Stimulated activated effector memory CD8-positive, alpha-beta T cell treated with anti-CD3 and anti-CD28 coated beads, Interleukin-12 subunit alpha, Interleukin-12 subunit beta, amount 100 ng/mL, for 72 hours (primary cell): ENCODE results near the gene SOX30.

Source experiments
- ATAC-seq: fragments of 150-1000 bp; cut with Tn5 transposase; 2 replicates; pipeline ENCODE4 v1.10.0; 2021
- DNase-seq, 2 donors: peaks; one replicate each; pipeline ENCODE4 v3.0.0; 2021 to 2022; ENCODE audit warnings: low spot score in 2 of 2
- H3K27ac Mint-ChIP-seq: one replicate; pipeline ENCODE4 v1.8.0; 2022; ENCODE audit warnings: mild to moderate bottlenecking, mixed read lengths
- H3K36me3 Mint-ChIP-seq: one replicate; pipeline ENCODE4 v1.8.0; 2022; ENCODE audit warnings: mild to moderate bottlenecking, mixed read lengths
- H3K4me1 Mint-ChIP-seq: one replicate; pipeline ENCODE4 v1.8.0; 2022; ENCODE audit warnings: mixed read lengths
- H3K4me3 Mint-ChIP-seq: one replicate; pipeline ENCODE4 v1.8.0; 2022; ENCODE audit warnings: mild to moderate bottlenecking, mixed read lengths
- H3K9me3 Mint-ChIP-seq: one replicate; pipeline ENCODE4 v1.8.0; 2022; ENCODE audit warnings: mixed read lengths

The SOX30 gene

DNA sequence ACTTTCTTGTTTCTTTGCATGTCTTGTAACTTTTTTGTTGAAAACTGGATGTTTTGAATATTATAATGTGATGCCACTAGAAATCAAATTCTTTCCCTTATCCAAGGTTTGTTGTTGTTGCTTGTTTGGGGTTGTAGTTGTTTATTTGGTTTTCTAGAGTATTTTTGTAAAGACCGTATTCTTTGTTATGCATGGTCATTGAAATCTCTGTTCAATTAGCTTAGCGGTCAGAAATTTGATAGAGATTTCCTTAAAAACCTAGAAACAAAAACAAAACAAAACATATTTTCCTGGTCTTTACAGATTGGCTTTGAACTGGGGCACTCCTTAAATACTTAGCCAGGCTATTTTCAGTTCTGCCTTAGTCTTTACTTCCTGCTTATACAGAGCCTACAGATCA, 21.9 kb downstream of the SOX30 start:
- Mint-ChIP-seq H3K9me3 (no peaks in the 10 kb centered on the region), H3K4me1 (no peaks in the 10 kb centered on the region), H3K36me3 (no peaks in the 10 kb centered on the region), H3K27ac (no peak overlapping the region), H3K4me3 (no peak overlapping the region)
- DNase-seq (no peak), ATAC-seq (no peak)

DNA sequence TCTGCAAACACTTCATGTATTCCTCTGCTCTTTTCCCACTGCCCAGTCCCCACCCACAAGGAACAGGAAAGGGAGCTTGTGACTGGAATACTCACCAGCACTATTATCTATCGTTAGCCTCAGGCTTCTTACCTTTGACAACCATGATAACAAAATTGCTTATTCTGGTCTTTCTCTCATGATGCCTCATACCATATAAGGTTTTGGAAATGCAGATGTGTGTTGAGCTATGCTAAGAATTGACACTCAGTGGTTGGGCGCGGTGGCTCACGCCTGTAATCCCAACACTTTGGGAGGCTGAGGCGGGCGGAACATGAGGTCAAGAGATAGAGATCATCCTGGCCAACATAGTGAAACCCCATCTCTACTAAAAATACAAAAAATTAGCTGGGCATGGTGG, 25.4 kb downstream of the SOX30 start:
- ATAC-seq: no peak
- Mint-ChIP-seq H3K4me3 (no peak overlapping the region), H3K9me3 (no peaks in the 10 kb centered on the region), H3K4me1 (no peaks in the 10 kb centered on the region), H3K36me3 (no peaks in the 10 kb centered on the region), H3K27ac (no peak overlapping the region)
- DNase-seq: no peak

DNA sequence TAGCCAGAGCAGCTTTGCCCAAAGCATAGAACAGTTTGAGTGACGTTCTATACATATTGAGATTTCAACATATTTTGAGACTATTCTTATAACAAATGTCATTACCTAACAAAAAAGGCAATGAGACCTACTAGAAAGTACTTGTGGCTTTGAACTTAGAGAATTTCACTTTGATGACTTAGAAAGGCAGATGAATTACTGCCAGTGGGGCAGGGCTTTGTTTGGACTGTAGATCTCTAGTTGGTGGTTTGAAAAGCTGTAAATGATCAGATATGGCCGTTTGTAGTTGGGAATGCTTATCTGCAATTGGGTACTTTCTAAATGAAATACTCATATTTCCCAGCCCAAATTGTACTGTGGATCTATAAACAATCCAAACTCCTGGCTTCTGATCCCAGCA, 28.1 kb downstream of the SOX30 start:
- no peak for DNase-seq
- no peaks in the 10 kb centered on the region for H3K36me3 Mint-ChIP-seq
- no peak for ATAC-seq
- H3K4me3 Mint-ChIP-seq: no peak overlapping the region
- H3K27ac Mint-ChIP-seq: no peak overlapping the region
- no peaks in the 10 kb centered on the region for H3K4me1 Mint-ChIP-seq
- H3K9me3 Mint-ChIP-seq: no peaks in the 10 kb centered on the region

GRCh38 chr5:157620776-157621175, 31.5 kb downstream of the SOX30 start:
- no peak overlapping the region for H3K4me3 Mint-ChIP-seq
- H3K9me3 Mint-ChIP-seq: no peaks in the 10 kb centered on the region
- no peaks in the 10 kb centered on the region for H3K4me1 Mint-ChIP-seq
- no peak overlapping the region for H3K27ac Mint-ChIP-seq
- no peak for ATAC-seq
- H3K36me3 Mint-ChIP-seq: no peaks in the 10 kb centered on the region
- no peak for DNase-seq

GRCh38 chr5:157618191-157618765, 34.0 kb downstream of the SOX30 start:
- DNase-seq (no peak), ATAC-seq (no peak)
- Mint-ChIP-seq H3K4me3 (no peak overlapping the region), H3K4me1 (peaks cover 10% of the 10 kb centered on the region), H3K9me3 (no peaks in the 10 kb centered on the region), H3K36me3 (no peaks in the 10 kb centered on the region), H3K27ac (no peak overlapping the region)

DNA sequence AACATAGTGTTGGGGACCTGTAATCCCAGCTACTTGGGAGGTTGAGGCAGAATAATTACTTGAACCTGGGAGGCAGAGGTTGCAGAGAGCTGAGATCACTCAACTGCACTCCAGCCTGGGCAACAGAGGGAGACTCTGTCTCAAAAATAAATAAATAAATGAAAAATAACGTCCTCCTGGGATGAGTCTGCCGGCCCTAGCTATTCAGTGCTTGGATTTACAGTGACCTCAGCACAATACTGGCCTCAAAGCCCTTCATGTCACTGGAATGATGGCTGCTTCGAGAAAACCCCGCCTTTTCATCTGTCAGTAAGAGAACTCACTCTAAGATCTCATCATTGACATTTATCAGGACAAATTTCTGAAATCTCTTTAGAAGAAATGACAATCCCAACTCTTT, 35.5 kb downstream of the SOX30 start:
- H3K4me1 Mint-ChIP-seq: peaks cover 14% of the 10 kb centered on the region
- no peaks in the 10 kb centered on the region for H3K9me3 Mint-ChIP-seq
- DNase-seq (no peak), ATAC-seq (no peak)
- H3K4me3 Mint-ChIP-seq: no peak overlapping the region
- no peak overlapping the region for H3K27ac Mint-ChIP-seq
- no peaks in the 10 kb centered on the region for H3K36me3 Mint-ChIP-seq

DNA sequence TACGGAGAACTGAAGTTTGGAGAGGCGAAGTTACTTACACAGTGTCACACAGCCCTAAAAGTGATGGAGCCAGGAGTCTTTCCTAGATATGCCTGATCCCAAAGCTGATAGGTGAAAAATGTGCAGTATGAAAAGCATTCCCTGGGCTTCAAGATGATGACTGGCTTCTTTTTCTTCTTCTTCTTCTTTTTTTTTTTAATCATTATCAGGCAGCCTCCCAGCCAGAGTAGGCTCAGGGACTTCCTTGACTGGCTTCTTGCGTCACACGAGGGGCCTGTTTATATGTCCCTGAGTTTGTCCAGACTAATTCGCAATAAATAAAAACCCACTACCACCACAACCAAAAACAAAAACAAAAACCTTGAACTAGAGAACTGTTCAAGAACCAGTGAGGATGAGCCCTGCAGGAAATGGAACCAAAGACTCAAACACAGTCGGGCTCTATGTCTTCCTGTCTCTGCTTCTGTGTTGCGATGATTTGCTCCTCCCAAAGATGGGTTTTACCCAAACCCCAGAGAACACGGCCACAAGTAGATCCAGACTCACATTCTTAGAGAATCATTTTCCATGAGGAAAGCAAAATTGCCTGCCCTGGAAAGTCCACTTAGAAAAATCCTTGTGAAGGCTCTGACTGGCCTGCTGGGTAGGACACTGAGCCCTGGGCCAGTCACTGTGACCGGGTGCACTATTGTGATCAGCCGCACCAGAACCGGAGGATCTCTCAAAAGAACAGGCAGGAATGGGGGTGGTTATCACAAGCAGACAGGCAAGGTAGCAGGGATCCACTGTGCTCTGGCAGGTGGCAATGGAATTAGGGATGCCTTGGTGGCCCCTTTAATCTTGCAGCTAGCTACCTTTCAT, 38.6 kb downstream of the SOX30 start:
- Mint-ChIP-seq H3K4me1 (peaks cover 36% of the 10 kb centered on the region), H3K36me3 (no peaks in the 10 kb centered on the region), H3K4me3 (peak overlapping the region; percentile 56), H3K27ac (peak overlapping the region; percentile 86), H3K9me3 (no peaks in the 10 kb centered on the region)
- peak; percentile 42 for ATAC-seq
- no peak for DNase-seq

GRCh38 chr5:157612581-157612980, 39.7 kb downstream of the SOX30 start:
- no peak for DNase-seq
- H3K4me1 Mint-ChIP-seq: peaks cover 47% of the 10 kb centered on the region

GRCh38 chr5:157611571-157612476, 40.4 kb downstream of the SOX30 start:
- Mint-ChIP-seq H3K4me1 (peaks cover 52% of the 10 kb centered on the region), H3K9me3 (no peaks in the 10 kb centered on the region), H3K36me3 (peaks cover 7% of the 10 kb centered on the region), H3K4me3 (no peak overlapping the region), H3K27ac (no peak overlapping the region)
- ATAC-seq: peak; percentile 50
- DNase-seq: no peak

More at GRCh38 chr5:157612581-157612980, 39.7 kb downstream of the SOX30 start:
- Mint-ChIP-seq H3K4me3 (peak overlapping the region; percentile 56), H3K9me3 (no peaks in the 10 kb centered on the region), H3K36me3 (peaks cover 6% of the 10 kb centered on the region), H3K27ac (peak overlapping the region; percentile 86)
- no peak for ATAC-seq

- ATAC-seq: no peak
- no peaks in the 10 kb centered on the region for H3K9me3 Mint-ChIP-seq
- no peak overlapping the region for H3K27ac Mint-ChIP-seq
- peaks cover 55% of the 10 kb centered on the region for H3K4me1 Mint-ChIP-seq
- H3K36me3 Mint-ChIP-seq: peaks cover 7% of the 10 kb centered on the region
- H3K4me3 Mint-ChIP-seq: no peak overlapping the region
- DNase-seq: no peak
These were observed 41.2 kb downstream of the SOX30 start for GRCh38 chr5:157610990-157611389.

GRCh38 chr5:157608972-157609565, 43.2 kb downstream of the SOX30 start:
- no peaks in the 10 kb centered on the region for H3K9me3 Mint-ChIP-seq
- ATAC-seq (no peak), DNase-seq (no peak)
- H3K4me3 Mint-ChIP-seq: no peak overlapping the region
- peak overlapping the region; percentile 63 for H3K27ac Mint-ChIP-seq
- peaks cover 64% of the 10 kb centered on the region for H3K4me1 Mint-ChIP-seq
- peaks cover 7% of the 10 kb centered on the region for H3K36me3 Mint-ChIP-seq

DNA sequence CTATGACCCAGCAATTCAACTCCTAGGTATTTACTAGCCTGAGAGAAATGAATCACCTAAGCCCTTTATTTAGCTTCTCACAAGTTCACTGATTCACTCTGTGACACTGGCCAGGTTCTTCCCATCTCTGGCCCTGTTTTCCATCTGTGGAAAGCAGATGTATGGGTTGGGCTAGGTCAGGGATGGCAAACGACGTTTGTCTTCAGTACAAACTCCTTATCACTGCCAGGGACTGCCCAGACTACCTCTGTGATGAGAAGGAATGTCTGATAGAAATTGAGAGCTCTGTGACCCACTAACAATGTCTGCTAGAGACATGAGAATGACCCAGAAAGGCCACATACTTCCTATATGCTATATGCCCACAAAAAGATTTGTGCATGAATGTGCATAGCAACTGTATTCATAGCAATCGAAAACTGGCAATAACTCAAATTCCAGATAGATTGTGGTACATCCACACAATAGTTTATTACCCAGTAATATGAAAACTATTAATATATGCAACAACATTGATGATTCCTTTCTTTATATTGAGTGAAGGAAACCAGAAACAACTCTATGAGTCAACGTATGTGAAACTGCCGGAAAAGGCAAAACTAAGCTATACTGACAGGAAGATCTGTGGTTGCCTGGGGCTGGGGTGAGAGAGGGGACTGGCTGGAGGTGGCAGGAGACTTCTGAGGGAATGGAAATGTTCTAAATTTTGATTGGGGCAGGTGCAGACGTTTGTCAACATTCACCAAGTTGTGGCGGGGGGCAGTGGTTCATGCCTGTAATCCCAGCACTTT, 44.7 kb downstream of the SOX30 start:
- DNase-seq: peak in 1 of 2 donors; percentile 80
- Mint-ChIP-seq H3K36me3 (peaks cover 16% of the 10 kb centered on the region), H3K4me3 (peak overlapping the region; percentile 28), H3K27ac (peak overlapping the region; percentile 92), H3K4me1 (peaks cover 68% of the 10 kb centered on the region), H3K9me3 (no peaks in the 10 kb centered on the region)
- ATAC-seq: peak; percentile 75

- ATAC-seq (no peak), DNase-seq (no peak)
- peaks cover 16% of the 10 kb centered on the region for H3K36me3 Mint-ChIP-seq
- H3K4me3 Mint-ChIP-seq: no peak overlapping the region
- H3K27ac Mint-ChIP-seq: peak overlapping the region; percentile 34
- peaks cover 70% of the 10 kb centered on the region for H3K4me1 Mint-ChIP-seq
- no peaks in the 10 kb centered on the region for H3K9me3 Mint-ChIP-seq
These were observed 46.2 kb downstream of the SOX30 start for GRCh38 chr5:157606046-157606445.

DNA sequence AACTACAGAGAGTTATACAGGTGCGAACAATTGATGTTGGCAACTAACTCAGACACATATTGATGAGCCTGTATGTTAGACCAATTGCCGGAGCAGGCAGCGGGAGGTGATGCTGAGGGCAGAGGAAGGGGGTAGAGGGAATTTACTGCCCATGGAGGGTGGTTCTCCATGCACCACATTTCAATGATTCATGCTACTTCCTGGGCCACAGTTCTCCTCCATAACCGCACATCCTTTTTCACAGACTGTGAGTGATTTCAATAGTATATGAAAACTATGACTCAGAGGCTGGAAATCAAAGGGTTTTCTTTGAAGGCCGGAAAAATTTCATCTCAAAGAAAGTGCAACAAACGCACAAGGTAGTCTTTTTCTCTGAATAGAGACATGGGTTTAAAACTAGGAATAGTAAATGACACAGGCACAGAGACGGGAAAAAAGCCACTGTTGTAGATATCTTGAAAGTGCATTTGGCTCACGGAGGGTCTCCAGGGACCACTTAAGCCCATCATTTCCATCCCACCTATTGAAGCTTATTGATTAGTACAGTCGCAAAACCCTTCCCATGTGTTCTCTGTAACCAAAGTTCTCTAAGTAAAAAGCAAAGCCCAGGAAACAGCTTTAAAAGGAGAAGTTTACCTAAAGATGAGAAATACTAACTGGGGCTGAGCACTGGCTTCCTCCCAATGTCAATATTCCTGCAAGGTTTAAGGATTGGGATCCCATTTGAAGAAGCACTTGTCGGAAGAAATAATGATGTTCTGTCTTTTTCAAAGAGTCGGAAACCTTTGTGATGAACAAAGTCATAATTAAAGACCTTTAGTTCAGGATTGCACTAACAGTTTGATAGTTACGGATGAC, 48.7 kb downstream of the SOX30 start:
- H3K4me3 Mint-ChIP-seq: peak overlapping the region; percentile 40
- ATAC-seq: peak; percentile 80
- H3K9me3 Mint-ChIP-seq: no peaks in the 10 kb centered on the region
- peak; percentile 35 to 86 for DNase-seq
- H3K36me3 Mint-ChIP-seq: peaks cover 16% of the 10 kb centered on the region
- peaks cover 78% of the 10 kb centered on the region for H3K4me1 Mint-ChIP-seq
- H3K27ac Mint-ChIP-seq: peak overlapping the region; percentile 85
